ENCODE measurements around the gene FBLN1.

Gene FBLN1

DNA sequence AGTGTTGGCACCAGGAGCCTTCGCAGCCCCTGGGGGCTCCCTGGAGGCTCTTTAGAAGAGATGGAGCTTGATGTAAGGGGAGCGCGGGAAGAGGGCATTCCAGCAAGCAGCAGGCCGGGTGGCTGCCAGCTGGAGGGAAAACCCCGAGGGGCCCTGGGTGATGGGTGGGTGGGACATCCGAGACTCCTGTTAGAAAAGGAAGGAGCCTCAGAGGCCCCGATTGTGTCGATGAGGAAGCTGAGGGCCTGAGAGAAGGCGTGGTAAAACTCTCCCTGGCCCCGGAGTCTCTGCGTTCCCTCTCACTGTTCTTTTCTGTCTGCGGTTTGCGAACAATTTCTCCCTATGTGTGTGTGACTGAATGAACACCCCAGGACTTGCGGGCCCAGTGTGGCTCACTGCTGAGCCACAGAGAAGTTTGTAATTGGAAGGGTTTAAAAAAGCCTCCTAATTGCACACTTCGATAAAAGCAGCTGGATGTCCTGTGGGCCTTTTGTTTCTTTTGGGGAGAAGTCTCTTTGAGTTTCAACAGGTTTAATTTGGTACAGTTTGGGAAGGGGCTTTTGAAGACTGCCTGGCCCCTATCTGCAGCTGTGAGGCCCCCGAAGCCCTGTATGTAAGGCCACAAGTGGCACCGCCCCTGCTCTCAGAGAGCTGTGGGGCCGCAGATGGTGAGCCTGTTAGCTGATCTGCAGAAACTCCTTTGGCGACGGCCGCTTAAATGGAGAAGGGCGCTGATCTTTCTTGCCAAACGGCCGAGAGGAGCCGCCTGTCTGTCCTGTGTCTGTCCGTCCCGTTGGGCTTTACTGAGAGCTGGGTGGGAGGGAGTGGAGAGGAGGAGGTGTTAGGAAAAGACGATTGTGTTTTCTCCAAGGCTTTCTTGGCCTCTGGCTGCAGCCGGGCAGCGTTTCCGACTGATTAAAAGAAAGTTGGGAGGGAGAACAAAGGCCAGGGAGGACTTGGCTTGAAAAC, 2.0 kb downstream of the FBLN1 start:
- DNase-seq, result peak; percentile 40

DNA sequence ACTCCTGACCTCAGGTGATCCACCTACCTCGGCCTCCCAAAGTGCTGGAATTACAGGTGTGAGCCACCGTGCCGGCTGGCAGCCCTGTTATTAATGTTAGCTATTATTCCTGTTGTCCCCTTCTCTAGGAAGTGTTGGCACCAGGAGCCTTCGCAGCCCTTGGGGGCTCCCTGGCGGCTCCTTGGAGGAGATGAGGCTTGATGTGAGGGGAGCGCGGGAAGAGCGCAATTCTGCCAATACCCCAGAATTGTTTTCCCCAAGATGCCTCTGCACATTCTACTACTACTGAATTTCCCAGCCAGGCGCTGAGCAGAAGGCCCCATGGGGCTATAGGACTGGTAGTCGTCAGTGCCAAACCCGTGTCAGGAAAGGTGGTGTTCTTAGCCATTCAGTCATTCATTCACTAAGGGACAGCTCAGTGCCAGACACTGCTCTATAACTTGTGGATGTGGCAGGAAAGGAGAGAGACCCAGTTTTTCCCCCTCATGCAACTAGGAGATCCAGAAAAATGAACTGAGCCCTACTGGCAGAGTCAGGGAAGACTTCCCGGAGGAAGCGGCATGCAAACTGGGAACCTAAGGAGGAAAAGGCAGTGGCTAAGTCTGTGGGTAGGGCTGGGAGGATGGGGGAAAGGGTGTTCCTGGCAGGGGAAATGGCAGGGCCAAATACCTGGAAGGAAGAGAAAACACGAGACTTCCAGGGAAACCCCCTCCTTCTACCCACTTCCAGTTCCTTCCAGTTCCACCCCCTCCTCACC, 3.5 kb downstream of the FBLN1 start:
- no peak for DNase-seq

DNA sequence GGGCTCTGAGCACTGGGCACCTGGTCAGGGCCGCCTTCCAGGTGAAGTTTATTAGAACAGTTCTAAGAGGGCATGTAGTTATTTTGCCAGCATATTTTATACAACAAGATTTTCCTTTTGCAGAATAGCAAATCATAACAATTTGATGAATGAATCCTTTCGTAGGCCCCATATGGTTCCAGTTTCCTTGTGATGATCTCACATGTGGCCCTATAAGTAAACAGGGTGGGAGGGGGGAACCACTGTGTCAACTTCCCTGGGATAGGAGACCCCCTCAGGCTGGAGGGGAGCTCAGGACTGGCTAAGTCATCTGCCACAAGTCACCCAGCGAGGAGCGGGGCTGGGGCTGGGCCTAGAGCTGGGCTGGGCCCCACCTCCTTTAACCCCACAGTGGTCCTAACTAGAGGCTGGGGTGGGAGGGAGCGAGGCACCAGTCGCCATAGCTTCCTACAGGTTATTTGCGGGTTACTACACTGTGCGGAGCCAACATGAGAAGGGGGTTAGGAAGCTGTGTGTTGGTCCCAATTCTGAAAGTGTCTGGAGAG, 4.2 kb downstream of the FBLN1 start:
- no peak for DNase-seq

DNA sequence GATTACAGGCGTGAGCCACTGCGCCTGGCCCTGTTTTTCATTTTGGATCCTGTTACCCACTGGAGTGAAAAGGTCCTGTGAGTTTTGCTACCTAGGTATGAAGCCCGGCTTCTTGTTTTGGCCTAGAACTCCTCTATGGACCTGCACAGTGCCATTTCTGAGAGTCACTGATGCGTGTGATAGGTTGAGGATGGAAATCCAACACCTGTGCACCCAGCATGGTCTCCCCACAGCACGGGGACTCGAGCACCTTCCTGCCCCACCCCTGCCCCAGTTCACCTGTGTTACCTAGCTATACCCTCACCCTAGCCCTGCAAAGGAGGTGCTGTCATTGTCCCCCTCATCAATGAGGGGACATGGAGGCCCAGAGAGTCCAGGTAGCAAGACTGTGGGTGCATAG, 5.1 kb downstream of the FBLN1 start:
- DNase-seq, result no peak

DNA sequence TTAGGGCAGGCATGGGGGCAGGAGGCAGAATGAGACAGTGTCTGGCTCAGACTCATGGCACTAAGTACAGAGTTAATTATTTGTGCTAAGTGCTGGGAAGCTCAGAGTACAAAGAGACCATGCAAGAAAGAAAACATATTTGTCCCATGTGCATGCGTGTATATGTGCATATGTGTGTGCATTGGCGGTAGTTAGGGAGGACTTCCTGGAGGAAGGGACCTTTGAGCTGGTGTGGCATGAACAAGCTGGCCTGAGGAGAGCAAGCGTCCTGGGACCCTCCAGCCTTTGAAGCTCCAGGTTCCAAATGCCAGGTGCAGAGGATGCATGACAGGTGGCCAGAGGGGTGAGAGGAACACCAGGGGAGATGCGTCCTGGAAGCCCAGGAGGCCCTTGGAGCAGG, 6.1 kb downstream of the FBLN1 start:
- no peak for DNase-seq

DNA sequence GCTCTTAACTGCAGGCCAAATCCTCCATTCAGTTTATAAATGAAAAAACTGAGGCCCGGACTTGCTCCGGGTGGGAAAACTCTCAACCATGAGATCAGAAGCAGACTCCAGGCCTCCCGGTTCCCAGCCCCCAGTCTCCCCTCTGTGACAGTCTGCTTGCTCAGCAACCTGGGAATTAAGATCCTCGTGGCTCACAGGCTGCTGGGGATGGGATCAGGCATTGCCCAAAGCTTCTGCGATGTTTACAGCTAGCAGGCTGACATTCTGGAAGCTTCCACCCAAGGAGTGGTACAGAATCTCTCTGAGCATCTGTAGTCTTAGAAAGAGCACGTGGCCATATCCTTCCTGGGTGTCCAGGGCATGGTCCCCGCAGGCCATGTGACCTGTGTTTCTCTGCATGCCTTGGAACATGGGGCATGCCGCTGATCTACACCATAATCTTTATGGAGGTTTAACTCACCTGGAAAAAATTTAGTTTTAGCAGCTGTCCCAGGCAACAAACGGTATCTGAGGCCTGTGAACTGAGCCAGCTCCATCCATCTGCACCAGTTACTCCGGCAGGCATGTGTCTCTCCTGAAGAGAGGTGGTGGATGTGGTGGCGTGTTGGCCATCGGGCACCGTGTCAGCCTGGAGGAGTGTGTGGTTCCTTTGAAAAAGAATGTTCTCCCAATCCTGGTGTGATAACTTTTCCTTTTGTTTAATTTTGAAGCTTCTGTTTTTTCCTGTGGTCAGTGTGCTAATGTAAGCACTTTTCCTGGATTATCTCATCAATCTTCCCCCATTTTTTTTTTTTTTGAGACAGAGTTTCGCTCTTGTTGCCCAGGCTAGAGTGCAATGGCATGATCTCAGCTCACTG, 7.9 kb downstream of the FBLN1 start:
- no peak for DNase-seq

DNA sequence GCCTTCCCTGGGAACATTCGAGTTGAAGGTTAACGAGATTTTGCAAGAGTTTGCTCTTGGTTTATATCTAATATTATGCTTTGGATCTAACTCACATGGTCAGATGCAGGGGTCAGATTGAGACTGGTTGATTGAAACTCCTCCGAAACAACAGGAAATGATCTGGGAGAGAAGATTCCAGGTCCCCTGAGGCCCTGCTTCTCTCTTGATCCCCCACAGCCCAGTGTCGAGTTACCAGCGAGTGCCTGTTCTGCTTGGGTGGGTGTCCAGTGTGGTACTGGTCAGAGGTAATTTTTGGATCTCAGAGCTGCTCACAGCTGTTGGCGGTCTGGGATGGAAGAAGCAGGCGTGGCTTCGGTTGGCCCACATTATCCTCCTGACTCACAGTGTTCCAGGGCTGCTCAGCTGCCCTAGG, 9.2 kb downstream of the FBLN1 start:
- DNase-seq, result no peak

DNA sequence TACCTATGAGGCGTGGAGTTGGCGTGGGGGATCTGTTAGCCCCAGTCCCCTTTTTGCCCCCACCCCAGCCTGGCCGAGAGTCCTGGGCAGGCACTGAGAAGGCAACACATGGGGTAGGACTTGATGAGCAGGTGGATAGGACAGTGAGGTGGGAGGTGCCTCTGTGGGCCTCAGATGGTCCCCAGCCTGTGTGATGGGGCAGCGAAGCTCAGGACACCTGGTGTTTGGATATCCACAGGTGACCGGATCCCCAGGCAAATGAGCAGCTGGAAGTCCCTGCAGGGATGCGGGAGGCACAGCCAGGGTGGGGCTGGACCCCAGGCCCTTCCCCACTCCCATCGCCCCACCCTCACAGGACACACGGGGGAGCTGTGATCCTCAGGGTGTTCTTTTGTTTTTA, 9.7 kb downstream of the FBLN1 start:
- no peak for DNase-seq

DNA sequence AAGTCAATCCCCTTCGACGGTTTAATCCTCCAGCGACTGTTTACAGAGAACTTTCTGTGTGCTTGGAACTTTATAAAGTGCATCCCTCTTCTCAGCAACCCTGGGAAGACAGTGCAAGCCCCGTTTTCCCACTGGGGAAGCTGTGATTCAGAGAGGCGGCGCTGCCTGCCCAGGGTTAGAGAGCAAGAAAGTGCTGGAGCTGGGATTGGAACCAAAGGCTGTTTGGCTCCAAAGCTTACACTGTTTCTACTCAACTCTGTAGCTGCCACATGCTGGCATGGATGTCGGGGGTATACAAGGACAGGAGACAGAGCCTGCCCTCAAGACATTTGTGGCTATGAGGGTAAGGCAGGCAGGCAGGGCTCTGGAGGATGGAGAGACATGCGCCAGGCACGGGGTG, 13.0 kb downstream of the FBLN1 start:
- no peak for DNase-seq

DNA sequence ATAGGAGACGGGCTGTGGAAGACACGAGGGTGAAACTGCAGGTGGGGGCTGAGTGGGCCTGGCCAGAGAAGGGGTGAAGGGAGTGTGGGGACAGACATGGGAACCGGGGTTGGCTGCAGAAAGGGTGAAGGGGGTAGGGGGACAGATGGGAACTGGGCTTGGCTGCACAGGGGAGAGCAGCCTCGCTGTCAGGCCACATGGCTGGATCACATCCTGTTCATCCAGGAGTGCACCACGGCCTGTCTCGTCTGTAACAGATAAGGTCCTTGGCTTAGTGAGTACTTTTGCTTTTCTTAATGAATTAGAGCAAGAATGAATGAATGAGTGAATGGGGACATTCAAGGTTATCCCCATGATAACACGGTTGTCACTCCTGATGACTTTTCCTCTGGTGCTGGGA, 13.5 kb downstream of the FBLN1 start:
- no peak for DNase-seq

DNA sequence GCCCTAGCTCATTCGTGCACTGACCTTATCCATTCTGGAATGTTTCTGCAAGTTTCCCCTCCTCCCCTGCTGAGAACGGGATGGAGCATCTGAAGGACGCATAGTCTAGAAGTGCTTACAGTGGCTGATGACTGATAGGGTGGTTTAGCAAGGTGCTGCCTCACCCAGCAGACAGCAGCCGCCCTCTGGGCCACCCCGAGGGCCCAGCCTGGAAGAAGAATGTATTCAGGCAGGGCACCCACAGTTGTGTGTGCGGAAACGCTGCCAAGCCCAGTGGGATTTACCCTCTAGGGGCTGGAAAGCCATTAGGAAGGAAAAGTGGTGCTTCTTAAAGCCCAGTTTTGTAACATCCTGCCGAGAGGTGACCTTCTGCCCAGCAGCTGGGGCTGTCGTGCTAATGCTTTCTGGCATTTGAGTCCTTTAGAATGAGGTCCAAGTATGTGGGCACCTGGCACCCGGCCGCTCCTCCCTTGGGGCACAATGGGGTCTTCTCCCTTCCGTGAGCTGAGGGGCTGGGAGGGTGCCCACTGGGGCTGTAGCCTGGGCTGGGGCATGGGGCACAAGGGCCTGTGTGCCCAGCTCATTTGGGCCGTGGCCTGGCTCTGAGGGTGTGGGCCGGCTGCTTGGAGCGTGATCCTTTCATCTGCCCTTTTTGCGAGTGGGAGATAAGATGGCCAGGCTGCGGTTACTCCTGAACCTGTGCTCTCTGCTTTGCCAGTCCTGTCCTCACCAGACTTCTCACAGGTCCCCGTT, 14.4 kb downstream of the FBLN1 start:
- DNase-seq, result no peak

DNA sequence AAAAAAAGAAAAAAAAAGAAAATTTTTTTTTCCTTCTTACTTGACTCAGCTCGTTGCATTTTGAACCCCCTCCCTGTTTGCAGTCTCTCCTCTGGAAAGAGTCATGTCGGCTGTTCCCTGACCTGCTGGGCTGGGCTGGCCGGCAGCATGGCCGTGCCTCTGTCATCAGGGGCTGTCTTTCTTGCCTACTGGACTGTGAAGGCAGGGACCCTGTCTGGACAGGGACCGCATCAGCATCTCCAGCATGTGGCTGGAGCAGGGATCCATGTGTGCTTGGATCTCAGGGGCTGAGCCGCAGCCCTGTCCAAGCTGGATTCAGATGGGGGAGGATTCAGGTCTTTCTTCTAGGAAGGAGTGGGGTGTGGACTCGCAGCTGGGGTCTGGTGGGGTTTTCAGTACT, 15.5 kb downstream of the FBLN1 start:
- no peak for DNase-seq

DNA sequence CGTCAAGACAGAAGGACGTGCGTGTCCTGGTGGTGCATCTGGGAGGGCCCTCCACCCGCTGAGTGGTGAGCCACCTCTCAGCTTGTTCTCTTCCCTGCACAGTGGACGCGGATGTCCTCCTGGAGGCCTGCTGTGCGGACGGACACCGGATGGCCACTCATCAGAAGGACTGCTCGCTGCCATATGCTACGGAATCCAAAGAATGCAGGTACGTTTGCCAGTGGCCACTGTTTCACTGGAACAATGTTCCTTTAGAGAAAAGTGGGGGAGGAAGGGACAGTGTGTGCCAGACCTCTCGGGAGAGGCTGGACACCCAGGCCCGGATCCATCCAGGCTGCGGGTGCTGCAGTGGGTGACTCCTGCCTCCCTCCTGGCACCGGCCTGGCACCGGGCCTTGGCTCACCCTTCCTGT, 15.9 kb downstream of the FBLN1 start:
- DNase-seq, result no peak

DNA sequence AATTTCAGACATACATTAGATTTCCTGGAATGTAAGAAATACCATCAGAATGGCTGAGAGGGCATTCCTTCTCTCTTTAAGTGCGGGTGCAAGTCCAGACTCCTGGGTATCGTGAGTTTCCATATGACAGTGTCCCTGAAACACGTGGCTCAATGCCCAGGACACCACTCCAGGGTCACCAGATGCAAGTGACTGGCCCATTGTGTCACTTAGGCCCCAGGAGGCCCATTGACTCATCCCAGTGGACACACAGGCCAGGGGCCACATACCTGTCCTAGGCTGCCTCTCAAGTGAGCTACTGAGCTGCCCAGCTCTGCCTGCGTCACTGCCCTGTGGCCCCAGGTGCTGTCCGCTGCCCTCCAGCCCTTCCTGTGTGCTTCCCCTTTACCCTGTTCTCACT, 18.5 kb downstream of the FBLN1 start:
- no peak for DNase-seq

DNA sequence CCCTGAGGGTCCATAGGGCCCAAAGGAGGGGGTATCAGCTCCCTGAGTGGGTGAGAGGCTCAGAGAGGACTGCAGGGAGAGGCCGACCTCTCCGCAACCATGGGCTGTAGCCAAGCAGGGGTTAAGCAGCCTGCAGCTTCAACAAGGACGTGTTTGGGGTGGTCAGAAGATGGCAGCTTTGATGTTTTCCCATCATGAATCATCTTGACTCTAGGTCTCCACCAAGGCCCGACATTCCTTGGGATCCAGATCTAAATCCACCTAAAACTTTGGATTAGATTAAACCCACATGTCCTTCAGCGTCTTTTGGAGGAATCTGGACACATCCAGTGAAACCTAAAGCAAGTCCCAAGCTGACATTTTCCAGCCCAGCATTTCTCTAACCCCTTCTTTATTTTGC, 19.8 kb downstream of the FBLN1 start:
- no peak for DNase-seq

DNA sequence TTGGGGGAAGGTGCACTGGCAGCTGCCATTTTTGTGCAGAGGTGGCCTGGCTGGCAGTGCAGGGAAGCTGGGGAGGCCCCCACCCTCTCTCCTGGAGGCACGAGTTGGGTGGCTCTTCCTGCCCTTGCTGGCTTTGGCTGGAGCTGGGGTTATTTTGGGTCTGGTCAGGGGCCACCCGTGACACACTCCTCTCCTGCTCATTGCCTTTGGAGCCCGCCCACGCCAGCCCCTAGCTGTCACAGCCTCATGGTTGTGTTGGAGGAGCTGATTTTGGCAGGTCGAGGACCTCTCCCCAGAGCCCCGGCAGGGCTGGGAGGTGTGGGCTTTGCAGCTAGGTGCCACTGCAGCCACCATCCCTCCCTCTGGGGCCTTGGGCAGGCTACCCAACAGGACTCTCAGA, 21.5 kb downstream of the FBLN1 start:
- DNase-seq, result no peak

DNA sequence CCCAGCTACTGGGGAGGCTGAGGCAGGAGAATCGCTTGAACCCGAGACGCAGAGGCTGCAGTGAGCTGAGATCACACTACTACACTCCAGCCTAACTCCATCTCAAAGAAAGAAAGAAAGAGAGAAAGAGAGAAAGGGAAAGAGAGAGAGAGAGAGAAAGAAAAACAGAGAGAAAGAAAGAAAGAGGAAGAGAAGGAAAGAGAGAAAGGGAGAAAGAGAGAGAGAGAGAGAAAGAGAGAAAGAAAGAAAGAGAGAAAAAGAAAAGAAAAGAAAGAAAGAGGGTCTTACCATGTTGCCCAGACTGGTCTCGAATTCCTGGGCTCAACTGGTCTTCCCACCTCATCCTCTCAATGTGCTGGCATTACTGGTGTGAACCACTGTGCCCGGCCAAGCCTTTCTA, 22.3 kb downstream of the FBLN1 start:
- DNase-seq, result no peak

DNA sequence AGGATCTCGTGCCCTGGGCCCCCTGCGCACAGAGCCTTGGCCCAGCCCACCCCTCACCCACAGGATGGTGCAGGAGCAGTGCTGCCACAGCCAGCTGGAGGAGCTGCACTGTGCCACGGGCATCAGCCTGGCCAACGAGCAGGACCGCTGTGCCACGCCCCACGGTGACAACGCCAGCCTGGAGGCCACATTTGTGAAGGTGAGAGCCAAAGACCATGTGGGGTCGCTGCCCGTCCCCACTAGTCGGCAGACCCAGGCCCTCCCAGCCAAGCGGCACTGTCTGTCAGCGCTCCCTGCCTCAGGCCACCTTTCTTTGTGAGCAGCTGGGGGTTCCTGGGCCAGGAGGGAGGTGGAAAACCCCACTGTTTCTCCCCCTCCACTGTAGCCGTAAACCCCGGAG, 22.8 kb downstream of the FBLN1 start:
- no peak for DNase-seq

DNA sequence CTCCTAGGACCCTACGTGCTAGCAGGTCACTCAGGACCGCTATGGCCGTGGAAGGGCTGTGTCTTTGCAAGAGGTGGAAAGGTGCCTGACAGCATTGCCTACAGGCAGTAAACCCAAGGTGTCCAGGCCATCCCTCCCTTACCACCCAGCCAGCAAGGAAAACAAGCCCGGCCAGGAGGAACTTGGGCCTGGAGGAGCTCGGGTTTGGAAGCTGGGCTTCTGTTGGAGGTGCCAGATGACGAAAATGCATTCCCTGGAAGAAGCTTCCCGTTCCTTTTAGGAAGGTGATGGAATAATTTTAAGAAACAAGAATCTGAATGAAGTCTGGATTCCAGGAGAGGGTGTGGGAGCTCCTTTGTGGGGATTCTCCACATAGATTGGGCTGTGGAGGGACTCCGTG, 23.6 kb downstream of the FBLN1 start:
- no peak for DNase-seq

DNA sequence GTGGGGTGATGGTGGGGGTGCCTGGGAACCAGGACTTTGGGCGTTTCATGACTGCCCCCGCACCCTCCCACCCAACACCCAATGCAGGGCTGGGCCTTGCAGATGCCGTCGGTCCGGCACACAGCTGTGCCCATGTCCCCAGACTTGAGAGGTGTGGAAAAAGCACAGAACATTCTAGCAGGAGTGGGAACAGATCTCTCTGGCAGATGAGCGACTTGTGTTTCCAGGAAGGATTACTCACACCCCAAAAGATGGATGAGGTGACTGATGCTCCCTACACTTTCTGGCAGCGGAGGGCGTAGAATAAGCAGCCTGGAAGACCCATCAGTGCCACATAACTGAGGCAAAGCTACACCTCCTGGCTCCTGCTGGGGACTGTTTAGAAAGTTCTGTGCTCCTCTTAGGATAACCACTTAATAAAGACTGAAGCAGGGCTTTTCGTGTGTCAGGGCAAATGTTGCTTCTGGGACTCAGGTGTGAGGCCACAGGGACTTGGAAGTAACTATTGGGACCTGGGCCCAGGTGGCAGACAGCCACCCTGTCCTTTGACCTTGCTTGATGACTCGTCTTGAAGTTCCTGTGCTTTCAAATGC, 24.2 kb downstream of the FBLN1 start:
- DNase-seq, result no peak

DNA sequence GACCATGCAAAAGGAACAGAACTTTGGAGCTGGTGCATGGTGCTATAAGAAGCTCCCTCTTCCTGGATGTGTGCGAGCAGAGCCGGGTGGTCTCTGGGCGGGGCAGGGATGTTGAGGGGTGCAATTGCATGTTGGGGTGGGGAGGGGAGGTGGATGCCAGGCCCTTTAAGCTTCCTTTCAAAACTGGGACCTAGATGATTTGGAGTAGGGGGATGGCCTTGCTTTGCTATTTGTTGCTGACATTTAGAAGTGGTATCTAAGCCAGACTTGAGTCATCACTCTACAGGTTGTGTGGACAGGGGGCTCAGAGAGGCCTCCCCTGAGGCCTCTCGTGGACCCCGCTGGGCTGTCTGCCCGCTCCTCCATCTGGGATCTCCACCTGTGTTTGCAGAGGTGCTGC, 24.8 kb downstream of the FBLN1 start:
- no peak for DNase-seq

DNA sequence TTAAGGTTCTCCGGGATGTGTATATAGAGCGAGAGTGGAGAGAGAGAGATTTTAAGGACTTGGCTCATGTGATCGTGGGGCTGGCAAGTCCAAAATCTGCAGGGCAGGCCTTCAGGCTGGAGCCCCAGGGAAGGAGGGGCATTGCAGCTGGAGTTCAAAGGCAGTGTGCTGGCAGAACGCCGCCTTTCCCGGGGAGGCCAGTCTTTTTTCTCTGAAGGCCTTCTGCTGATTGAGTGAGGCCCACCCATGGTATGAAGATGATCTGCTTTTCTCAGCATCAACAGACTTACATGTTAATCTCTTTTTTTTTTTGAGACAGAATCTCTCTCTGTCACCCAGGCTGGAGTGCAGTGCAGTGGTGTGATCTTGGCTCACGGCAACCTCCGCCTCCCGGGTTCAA, 25.4 kb downstream of the FBLN1 start:
- no peak for DNase-seq
